Stimulated activated CD4-positive, alpha-beta T cell treated with anti-CD3 and anti-CD28 coated beads, Interleukin-4, amount 100 ng/mL, for 24 hours (primary cell): Measurements from ENCODE around the gene NKX6-2.
"Not testable (repeated sequence)": the region's sequence is repeated elsewhere in the genome, so short reads cannot be mapped to it uniquely, and the experiment has no call there.

Experiments
- DNase-seq: peaks from one replicate; pipeline ENCODE4 v3.0.0-alpha.2; 2020

Gene NKX6-2

DNA sequence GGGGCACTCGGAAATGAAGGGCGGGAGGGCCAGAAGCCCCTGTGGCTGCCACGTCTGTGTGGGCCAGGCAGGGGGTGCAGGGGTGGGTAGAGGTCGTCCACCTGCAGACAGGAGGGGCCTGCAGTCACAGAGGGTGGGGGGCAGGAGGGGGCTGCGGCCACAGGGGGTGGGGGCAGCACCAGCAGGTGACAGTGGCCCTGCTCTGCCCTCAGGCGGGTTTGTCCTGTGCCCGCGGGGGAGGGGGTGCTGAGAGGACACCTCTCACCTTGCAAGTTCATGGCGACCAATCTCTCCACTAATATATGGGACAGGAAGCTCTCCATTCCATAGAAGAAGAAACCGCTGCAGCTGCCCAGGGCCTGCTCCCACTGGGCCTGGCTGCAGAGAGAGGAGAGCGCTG lies 26.6 kb upstream of the NKX6-2 start:
- no peak for DNase-seq

DNA sequence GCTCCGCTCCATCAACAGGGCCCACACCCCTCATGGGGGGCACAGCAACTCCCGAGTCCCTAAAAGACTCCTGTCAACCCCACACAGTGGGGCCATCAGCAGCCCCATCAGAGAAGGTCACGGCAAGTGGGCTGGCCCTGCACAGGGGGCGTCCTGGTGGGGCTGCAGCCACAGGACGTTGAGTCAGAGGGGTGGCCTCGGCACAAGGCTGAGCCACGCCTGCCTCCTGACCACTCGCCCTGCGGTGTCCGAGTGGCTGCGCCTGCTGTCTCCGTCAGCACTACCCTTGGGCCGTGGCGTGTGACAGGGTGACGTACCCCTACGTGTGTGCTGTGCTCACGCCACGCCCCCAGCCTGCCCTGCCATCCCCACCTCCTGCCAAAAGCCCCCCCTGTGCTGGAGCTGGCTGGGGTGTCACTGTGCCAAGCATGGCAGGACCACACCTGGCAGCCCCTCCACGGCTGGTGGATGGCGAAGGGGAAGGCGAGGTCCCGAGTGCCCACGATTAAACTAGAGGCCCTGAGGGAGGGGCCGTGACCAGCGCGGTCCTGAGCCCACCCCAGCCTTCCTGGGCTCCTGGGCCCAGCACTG lies 26.0 kb upstream of the NKX6-2 start:
- no peak for DNase-seq

DNA sequence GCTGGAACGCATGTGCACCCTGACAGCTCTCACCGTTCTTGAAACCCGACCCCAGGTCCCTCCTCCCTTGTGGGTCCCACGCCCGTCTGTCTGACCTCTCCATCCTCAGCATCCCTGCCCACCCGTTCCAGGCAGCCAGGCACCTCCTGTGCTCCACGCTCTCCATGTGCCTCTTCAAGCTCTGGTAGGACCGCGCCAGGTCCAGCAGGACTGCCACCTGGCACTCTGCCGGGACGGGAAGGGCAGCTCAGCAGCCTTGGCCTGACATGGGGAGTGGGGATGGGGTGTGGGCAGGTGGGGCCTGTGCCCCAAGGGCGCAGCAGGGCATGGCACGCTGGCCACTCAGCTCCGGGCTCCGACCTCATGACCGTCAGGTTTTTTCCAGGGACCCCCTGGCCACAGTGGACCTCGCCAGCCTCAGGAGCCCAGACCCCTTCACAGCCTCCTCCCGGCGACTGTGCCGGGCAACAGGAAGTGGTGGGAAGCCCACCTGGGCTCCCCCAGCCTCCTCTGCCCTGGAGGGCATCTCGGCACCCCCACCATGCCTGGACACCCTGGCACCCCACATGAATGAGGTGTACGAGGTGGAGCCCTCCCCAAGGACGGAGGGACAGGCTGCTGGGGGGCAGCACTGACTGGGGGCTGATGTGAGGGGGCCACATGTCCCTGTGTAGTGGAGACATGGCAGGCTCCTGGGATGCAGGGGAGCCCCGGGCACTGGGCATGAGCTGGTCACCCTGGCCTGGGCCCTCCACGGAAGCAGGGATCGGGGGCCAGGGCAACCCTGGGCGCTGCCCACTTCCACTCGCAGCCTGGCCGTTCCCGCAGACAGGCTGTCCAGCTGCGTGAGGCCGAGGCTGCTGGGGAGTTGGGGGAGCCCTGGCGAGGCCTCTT lies 25.1 kb upstream of the NKX6-2 start:
- DNase-seq, result no peak

DNA sequence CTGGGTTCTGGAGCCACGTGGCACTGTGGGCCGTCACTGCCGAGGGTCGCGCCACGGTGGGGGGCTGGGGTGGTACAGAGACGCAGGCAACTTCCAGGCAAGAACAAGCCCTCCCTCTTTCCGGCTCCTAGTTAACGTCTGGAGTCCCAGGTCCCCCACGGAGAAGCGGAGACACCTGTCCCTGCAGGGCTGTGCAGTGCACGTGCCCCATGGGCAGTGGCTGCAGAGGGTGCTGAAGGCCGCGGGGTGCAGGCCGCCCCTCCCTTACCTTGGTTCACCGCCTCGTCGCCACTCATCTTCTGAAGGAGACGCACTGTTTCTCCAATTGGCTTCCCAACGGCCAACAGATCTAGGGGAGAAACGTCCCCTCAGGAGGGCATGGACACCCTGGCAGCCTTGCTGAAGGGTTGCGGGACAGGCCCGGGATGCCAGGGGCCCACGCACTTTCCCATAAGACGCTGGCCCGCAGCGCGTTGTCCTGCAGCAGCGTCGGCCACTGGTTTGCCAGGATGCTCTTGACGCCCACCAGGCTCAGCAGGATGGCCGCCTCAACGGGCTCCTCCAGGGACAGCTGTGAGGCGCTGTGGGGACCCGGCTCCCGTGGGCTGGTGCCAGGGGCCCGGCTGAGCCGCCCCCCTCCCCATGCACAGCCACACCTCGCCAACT lies 24.3 kb upstream of the NKX6-2 start:
- no peak for DNase-seq

DNA sequence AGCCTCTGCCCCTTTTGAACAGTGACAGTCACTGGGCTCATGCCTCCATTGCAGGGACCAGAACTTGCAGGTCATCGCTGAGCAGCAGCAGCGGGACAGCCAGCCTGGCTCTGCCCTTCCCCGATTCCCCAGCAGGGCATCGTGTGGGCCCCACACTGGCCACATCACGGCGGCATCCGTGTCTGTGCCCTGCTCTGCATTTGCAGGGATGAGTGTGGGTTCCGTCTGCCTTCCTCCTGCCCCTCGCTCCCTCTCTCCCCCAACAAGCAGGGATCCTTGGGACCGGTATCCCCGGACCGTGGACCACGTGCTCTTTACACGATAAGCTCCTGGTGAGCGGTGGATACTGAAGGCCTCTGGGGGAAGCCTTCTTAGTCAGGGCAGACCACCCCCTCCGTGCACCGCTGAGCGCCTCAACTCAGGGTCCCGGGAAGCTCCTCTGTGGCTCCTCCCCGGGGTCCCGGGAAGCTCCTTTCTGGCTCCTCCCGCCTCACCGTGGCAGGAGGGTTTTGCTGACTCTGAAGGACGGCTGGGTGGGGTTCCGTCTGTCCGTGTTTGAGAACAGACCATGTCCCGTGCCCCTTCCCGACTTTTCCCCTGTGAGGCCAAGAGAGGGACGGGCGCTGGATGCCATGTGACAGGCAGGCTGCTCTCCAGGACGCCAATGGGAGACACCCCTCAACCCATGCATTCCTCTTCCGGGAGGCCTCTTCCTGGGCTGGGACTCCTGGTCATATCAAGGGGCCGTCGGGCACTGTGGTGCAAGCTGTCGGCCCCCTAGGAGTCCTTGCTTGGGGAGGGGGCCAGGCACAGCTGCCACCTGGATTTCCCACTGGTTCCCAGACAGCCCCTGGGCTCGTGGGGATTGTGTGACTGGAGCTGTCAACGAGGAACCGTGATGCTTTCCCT lies 23.5 kb upstream of the NKX6-2 start:
- DNase-seq, result no peak

DNA sequence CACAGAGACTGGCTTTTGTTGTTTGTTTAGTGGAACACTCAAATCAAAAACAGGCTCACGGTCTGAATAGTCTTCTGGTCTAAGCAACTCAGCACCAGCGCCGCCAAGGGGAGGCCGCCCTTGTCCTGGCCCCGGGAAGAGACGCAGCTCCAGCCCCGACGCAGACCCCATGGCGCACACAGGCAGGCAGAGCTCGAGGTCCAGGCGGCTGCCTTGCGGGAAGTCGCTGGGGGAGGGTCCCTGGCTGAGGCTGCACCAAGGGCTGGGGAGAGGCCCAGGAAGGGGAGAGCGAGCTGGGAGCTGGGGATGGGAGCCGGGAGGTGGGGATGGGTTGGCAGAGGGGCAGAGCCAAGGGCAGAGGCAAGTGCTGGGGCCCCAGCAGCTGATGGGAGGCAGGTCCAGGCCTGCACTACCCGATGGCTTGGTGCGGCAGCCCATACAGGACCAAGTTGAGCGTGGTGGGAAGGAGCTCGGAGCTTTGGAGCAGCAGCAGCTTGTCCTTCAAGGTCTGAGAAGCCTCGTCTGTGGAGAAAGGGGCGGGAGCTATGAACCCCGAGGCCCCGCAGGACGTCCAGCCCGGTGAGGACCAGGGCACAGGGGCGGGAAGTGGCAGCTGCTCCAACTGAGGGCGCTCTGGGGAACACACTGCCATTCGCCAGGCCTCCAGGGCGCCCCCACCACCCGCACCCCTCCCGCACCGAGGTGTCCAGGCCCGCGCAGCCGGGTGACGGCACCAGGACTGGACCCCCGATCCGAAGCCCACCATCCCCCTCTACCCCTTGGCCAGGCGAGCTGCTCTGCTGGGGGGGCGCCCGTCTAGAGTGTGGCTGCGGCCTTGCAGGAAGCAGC lies 22.7 kb upstream of the NKX6-2 start:
- no peak for DNase-seq

DNA sequence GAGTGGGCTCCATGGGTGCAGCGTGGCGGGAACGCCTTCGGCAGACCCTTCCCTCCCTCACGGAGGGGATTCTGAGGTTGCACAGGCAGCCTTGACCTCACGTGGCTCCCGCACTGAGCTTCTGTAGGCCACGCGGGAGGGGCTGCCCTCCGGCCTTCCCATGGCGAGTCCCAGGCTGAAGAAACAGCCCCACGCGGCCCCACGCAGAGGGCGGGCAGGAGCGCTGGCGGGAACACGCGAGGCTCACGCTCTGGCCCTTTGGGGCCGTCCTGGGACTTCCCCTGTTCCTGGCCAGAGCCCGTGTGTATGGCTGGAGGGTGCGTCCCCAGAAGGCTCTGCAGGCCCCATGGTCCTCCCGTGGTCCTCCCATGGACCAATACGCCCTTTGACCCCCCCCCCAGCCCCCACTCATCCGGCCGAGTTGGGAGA lies 21.7 kb upstream of the NKX6-2 start:
- DNase-seq, result no peak

DNA sequence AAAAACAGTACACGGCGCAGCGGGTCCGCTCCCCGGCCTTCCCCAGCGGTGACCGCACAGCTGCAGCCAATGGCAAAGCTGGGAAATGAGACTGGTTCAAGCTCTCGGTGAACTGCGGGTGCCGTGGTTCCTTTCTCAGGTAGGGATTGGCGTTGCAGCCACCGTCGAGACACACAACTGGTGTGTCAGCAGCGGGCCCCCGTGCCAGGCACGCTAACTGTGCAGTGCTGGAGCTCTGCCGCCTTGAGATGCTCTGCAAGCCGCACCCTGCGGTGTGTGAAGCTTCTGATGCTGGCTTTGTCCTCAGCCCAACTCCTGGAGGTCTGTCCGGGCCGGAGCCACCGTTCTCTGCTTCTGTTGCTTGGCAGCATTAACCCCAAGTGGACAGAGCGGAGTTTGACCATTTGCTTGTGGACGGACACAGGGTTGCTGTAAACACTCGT lies 20.6 kb upstream of the NKX6-2 start:
- no peak for DNase-seq

DNA sequence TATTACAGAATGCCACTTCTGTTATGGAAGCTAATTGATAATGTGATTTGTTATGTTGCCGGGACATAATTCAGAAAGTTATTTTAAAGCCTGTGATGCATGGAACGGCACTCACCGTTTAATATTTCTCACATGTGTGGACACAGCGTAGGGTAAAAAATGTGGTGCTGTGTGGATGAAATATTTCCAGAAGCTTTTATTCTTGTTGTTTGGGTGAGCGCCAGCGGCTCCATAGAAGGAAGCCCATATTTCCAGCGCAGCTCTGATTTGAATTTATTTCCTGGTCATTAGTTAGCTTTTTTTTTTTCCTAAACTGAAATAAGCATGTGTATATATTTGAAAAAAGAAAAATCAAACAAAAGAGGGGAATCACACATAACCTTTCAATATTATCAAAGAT lies 20.2 kb upstream of the NKX6-2 start:
- DNase-seq, result no peak

DNA sequence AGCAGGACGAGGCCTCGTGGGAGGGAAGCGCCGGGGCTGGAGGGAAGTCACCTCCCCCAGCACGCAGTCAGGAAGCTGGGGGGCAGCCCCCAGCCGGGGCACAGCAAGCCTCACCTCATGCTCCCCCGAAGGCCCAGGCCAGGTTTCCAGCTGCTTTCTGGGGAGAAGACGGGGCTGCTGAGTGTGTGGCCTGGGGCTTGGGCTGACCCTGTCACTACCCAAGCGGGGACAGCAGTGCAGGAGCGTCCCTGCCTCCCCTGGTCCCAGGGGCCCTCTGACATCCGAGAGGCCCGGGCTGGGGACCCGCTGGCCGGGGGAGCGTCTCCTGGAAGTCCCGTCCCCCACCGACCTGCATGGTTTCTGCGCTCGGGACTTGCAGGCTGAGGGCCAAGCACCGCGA lies 19.7 kb upstream of the NKX6-2 start:
- no peak for DNase-seq

DNA sequence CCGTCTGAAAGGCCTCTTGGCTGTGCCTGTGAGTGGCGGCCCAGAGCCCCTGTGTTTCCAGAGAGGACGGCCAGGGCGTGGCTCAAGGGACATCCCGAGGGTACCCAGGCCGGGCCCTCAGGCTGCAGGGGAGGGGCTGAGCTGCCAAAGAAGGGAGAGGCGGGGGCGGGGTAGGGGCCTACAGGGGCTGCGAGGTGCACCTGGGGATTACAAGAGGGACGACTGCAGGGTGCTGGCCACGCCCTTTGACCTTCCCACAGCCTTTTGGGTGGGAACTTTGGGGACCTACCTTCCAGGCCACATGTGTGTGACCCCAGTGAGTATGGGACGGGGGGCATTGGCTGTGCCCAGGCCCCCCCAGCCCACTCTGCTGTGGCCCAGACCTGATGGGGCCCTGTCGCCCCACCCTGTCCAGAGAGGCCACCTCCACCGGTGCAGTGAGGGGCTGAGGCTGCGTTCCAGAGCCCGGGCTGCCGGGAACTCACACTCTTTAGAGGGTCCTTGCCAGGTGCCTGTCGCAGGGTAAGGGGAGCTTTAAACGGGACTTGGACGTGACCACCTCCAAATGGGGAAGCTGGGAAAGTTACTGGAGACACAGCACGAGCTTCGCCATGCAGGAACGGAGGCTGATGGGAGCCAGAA lies 19.0 kb upstream of the NKX6-2 start:
- no peak for DNase-seq

DNA sequence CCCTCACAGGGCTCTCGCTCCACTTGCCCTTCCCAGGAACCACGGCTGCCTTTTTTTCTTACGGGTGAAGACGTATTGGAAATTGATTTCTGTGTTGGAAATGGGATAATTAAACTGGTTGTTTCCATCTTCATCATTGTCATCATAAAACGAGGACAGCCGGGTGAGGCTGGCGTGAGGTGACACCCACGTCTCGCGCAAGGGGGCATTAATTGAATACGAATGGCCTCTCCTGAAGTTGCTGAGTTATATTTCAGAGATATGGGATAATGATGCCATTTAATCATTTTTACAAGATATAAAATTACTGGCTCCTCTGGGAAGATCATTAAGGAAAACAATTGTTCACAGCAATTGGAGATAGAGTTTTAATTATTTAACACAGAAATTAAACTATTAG lies 18.3 kb upstream of the NKX6-2 start:
- DNase-seq, result no peak

DNA sequence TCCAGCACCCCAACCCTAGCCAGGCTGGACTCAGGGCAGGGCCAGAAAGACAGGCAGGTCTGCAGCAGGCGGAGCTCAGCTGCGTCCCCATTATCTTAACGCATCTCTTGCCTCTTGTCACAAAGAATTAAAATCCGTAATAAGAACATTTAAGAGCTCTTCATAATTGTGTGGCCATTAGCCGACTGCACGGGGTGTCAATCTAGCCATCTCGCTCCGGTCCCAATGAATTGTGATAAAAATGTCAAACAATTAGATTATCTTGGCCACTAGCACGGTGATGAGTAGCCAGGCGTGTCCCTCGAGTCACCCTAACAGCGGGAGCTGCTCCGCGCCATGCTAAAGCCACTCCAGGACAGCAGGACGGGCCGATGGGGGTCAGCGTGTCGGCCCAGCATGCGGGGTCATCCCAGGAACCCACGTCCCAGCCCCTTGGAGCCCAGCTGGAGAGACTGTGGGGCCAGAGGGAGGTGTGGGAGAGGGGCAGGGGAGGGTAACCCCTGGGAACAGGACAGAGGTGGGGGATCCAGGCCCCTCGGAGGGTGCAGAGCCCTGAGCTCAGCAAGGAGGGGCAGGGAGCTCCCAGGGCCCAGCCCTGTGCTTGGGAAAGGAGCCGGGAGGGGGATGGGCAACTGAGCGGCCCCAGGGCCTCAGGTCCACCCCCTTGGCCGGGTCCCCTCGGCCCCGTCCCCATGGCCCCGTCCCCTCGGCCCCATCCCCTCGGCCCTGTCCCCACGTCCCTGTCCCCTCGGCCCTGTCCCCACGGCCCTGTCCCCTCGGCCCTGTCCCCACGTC lies 17.7 kb upstream of the NKX6-2 start:
- no peak for DNase-seq

DNA sequence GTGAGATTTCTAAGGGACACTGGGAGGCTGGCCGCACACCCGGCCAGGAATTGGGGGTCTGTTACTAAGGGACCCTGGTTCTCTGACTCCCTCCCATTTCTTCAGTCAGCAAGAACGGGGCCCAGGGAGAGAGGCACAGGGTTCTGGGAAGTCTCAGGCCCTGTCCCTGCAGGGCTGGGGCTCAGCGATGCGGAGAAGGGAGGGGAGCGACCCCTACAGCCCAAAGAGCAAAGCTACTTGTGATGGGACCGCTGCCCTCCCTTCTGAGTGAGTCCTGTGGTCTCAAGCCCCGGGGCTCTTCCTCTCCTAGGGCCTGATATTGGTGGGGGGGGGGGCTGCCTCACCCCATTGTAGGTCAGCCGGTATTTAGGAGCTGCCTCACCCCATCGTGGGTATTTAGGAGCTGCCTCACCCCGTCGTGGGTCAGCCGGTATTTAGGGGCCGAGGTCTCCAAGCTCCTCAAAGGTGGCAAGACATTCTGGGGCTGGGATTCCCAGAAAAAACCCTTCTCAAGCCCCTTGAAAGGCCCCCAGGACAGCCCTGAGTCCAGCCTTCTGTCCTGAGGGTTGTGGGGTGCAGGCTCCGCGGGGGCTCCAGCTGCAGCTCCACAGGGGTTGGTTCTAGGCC lies 16.9 kb upstream of the NKX6-2 start:
- DNase-seq, result no peak

DNA sequence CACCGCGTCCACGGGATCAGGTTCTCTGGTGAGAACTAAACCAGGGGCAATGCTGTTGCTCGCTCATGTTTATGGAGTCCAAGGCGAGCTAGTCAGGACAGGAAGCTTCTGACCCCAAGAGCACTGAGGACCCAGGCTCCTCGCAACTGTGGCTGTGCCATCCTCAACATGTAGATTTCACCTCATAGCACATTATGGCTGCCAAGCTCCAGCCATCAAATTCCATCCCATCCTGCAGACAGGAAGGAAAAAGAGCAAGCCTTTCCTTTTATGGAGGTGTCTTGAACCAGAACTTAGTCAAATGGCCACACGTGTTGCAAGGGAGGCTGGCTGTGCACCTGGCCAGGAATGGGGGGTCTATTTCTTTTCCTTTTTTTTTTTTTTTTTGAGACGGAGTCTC lies 16.1 kb upstream of the NKX6-2 start:
- DNase-seq, result no peak

DNA sequence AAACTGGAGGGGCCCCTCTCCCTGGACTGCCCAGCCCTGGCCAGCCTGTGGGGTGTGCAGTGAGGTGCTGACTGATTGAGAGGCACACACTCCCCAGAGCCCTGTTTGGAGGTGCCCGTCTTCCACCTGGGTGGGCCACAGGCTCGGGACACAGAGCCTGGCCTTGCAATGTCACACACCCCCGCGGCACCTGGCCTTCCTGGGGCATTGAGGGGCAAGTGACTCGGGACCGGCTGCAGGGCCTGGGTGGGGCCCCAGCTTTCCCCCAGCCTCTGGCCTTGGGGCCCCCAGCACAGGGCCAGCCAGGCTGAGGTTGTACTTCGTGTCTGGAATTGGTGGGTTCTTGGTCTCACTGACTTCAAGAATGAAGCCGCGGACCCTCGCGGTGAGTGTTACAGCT lies 13.9 kb upstream of the NKX6-2 start:
- DNase-seq, result no peak

DNA sequence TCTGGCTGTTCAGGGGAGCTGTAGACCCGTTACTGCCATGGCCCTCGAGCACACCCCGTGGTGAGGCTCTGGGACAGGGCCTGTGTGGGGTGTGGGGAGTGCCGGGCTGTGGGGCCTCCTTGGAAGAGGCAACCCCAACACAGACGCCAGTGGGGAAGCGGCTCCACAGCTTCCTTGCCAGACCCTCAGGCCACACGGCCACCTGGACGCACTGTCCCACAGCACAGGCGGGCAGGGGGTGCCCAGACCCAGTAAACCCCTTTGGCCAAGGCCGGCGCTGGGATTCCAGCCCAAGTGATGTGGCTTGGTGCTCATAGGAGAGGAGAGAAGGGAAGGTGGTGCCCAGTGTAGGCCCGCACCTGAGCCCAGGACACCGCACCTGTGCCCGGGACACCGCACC lies 12.9 kb upstream of the NKX6-2 start:
- DNase-seq, result no peak

DNA sequence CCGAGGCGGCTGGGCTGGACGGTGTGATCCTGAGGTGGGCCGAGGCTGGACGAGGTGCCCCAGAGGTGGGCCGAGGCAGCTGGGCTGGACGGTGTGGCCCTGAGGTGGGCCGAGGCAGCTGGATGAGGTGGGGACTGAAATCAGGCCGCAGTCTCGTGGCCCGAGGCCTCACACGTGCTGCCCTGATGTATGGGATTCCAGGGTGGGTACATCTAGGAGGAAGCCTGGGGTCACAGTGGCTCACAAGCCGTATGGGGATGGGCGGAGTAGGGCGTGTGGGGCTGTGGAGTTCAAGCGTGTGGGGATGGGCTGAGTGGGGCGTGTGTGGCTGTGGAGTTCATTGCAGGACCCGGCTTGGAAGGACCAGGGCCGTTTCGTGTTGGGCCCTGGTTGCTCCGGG lies 12.5 kb upstream of the NKX6-2 start:
- no peak for DNase-seq

DNA sequence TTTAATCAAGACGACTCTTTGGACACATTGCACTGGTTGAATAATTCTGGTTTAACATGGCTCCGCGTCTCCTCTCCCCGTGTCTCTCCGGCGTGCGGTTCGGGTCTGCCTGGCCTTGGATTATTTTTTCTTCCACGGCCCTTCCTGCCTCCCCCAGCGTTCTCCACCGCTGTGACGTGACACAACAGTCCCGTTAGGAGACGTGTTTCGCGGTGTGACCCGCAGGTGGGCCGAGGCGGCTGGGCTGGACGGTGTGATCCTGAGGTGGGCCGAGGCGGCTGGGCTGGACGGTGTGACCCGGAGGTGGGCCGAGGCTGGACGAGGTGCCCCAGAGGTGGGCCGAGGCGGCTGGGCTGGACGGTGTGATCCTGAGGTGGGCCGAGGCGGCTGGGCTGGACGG lies 12.0 kb upstream of the NKX6-2 start:
- not testable (repeated sequence) for DNase-seq

DNA sequence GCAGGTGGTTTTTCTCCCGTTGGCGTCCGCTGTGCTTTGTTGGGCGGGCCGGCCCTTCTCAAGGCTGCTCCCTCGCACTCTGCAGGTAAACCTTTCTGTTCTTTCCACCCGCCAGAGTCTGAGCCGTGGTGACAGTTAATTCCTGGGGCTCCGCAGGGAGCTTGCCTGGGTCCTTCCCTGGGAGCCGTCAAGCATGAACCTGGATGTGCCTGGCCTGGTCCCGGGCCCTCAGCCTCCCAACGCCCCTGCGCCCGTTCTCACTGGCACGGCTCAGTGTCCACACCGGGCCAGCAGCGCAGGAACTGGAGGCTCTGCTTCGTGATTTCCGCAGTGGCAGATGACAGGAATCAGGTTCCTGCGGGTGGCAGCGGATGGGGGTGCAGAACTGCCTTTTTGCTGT lies 10.9 kb upstream of the NKX6-2 start:
- no peak for DNase-seq
